ENCODE data around the gene RAPGEF5. TPM values are rescaled to one million over a fixed set of nuclear protein-coding genes. Genes with fewer than 3 reads are reported as not detected.

The RAPGEF5 gene
- total RNA-seq, 1 experiment from 2014 or later = 16.4 TPM

DNA sequence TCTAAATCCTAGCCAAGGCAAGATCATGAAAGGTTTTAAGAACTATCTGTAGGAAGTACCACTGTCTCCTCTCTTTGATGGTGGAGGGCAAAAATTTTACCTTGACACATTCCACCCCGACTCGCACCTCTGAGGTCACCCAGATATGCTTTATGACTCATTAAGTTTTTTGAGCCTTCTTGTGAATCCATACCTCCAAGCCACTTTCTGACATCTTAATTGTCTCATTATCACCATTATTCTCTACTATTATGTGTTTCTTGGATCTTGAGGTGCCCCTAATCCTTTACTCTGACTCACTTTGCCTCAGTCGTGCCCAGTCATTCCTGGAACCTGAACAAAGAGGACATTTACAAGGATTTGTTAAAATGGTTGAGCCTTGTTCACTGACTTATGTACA is 146.6 kb downstream of the RAPGEF5 start:
- no peaks in the 10 kb centered on the region for H3K9me2 ChIP-seq (ENCODE audit: insufficient read depth)
- peaks cover 19% of the 10 kb centered on the region for H3K4me1 ChIP-seq (replicated peaks; ENCODE audit: insufficient read depth)
- H3K79me2 ChIP-seq (ENCODE audit: low read depth) = no peaks in the 10 kb centered on the region
- no peak overlapping the region for H3K4me2 ChIP-seq
- TF ChIP-seq EZH2 (IDR thresholded peaks at IDR 0.05; ENCODE audit: low read depth) = no peak
- TF ChIP-seq, protein P1, sequence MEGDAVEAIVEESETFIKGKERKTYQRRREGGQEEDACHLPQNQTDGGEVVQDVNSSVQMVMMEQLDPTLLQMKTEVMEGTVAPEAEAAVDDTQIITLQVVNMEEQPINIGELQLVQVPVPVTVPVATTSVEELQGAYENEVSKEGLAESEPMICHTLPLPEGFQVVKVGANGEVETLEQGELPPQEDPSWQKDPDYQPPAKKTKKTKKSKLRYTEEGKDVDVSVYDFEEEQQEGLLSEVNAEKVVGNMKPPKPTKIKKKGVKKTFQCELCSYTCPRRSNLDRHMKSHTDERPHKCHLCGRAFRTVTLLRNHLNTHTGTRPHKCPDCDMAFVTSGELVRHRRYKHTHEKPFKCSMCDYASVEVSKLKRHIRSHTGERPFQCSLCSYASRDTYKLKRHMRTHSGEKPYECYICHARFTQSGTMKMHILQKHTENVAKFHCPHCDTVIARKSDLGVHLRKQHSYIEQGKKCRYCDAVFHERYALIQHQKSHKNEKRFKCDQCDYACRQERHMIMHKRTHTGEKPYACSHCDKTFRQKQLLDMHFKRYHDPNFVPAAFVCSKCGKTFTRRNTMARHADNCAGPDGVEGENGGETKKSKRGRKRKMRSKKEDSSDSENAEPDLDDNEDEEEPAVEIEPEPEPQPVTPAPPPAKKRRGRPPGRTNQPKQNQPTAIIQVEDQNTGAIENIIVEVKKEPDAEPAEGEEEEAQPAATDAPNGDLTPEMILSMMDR (conservative IDR thresholded peaks at IDR 0.05) = no peak
- H3K9me3 ChIP-seq (ENCODE audit: insufficient read depth, low read depth) = no peaks in the 10 kb centered on the region
- CTCF ChIA-PET = no interaction called here
- H4K20me1 ChIP-seq (ENCODE audit: insufficient read depth) = no peaks in the 10 kb centered on the region
- no peak overlapping the region for H3K27ac ChIP-seq
- no peaks in the 10 kb centered on the region for H3K36me3 ChIP-seq (ENCODE audit: low read depth)
- no TSS peak for BruUV-seq (replicated peaks)
- H3K4me3 ChIP-seq = no peak overlapping the region
- H3F3A ChIP-seq (ENCODE audit: insufficient read depth, low read depth) = no peaks in the 10 kb centered on the region; the same call in 1 of the 2 replicates
- POLR2A ChIA-PET (ENCODE audit: unreplicated experiment) = no interaction called here
- no peak overlapping the region for H2AFZ ChIP-seq
- no peak for DNase-seq
- no peaks in the 10 kb centered on the region for H3K27me3 ChIP-seq (ENCODE audit: insufficient read depth, low read depth)
- intact Hi-C loops (cut with micrococcal nuclease; ENCODE audit: unreplicated experiment) = no loop called here

DNA sequence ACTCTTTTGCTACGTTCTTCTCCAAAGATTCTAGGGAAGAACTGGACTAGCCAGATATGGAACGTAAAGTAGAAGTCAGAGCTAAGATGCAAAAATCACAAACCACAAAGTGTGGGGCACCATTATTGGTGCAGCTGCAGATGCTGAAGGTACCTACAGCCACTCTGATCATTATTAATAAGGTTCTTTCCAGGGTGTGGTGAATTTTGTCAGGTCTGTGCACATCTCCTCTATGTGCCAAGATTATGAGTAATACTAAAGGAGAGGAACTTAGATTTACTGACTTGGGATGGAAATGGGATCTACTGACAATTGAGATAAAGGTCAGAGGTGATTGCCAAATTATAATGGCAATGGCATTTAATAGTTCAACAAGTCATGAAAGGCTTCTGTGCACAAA is 148.2 kb downstream of the RAPGEF5 start:
- peak in 1 of 2 experiments; percentile 41 for DNase-seq
- Histone ChIP-seq H3K4me2 (no peak overlapping the region), H3K27me3 (ENCODE audit: insufficient read depth, low read depth) (no peaks in the 10 kb centered on the region), H2AFZ (no peak overlapping the region), H3K36me3 (ENCODE audit: low read depth) (no peaks in the 10 kb centered on the region), H3K9me2 (ENCODE audit: insufficient read depth) (no peaks in the 10 kb centered on the region), H3F3A (ENCODE audit: insufficient read depth, low read depth) (no peaks in the 10 kb centered on the region; the same call in 1 of the 2 replicates), H3K9me3 (ENCODE audit: insufficient read depth, low read depth) (no peaks in the 10 kb centered on the region), H3K4me1 (replicated peaks; ENCODE audit: insufficient read depth) (peaks cover 19% of the 10 kb centered on the region), H3K27ac (no peak overlapping the region), H3K4me3 (no peak overlapping the region), H3K79me2 (ENCODE audit: low read depth) (no peaks in the 10 kb centered on the region), H4K20me1 (ENCODE audit: insufficient read depth) (no peaks in the 10 kb centered on the region)
- no TSS peak for BruUV-seq (replicated peaks)
- no peak for TF ChIP-seq EZH2 (IDR thresholded peaks at IDR 0.05; ENCODE audit: low read depth)
- TF ChIP-seq, protein P1 (conservative IDR thresholded peaks at IDR 0.05) = no peak
- intact Hi-C loops (cut with micrococcal nuclease; ENCODE audit: unreplicated experiment) = no loop called here
- ChIA-PET CTCF (no interaction called here), POLR2A (ENCODE audit: unreplicated experiment) (no interaction called here)

DNA sequence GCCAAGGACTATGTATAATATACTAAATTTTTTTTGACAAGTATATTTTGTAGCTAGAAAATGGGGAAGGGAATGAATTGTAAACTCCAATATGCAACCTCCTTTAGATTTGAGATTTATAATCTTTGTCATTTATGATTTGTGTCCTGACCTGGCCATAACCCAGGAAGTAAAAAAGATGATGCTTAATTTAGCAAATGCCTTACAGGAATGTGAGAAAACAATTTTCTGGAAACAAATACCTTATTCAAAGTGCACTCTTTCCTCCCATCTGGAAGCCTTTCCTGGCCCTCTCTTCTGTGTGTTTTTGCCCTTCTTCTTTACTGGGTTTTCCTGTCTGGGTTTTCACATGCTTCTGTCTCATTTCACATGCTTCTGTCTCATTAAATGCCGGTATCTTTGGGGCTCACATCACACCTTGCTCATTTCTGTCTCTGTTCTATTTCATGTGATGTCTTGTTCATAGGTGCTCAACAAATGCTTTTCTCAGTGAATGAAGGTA is 149.2 kb downstream of the RAPGEF5 start:
- H4K20me1 ChIP-seq (ENCODE audit: insufficient read depth) = no peaks in the 10 kb centered on the region
- no peak for TF ChIP-seq EZH2 (IDR thresholded peaks at IDR 0.05; ENCODE audit: low read depth)
- TF ChIP-seq, protein P1 (conservative IDR thresholded peaks at IDR 0.05) = no peak
- H3K4me1 ChIP-seq (replicated peaks; ENCODE audit: insufficient read depth) = peaks cover 19% of the 10 kb centered on the region
- intact Hi-C loops (cut with micrococcal nuclease; ENCODE audit: unreplicated experiment) = no loop called here
- ChIA-PET CTCF (no interaction called here), POLR2A (ENCODE audit: unreplicated experiment) (interaction anchor here (0.6 kb wide), 1 partner anchor 81 kb away, joined by 4 read pairs; no protein-coding TSS in a partner anchor)
- no peaks in the 10 kb centered on the region for H3K9me3 ChIP-seq (ENCODE audit: insufficient read depth, low read depth)
- H3F3A ChIP-seq (ENCODE audit: insufficient read depth, low read depth) = no peaks in the 10 kb centered on the region; the same call in 1 of the 2 replicates
- no peaks in the 10 kb centered on the region for H3K9me2 ChIP-seq (ENCODE audit: insufficient read depth)
- H3K27ac ChIP-seq = no peak overlapping the region
- no peaks in the 10 kb centered on the region for H3K79me2 ChIP-seq (ENCODE audit: low read depth)
- H3K4me2 ChIP-seq = peak overlapping the region; percentile 26; the same call in 1 of the 2 replicates
- DNase-seq = peak in 1 of 2 experiments; percentile 61
- no peaks in the 10 kb centered on the region for H3K36me3 ChIP-seq (ENCODE audit: low read depth)
- no peak overlapping the region for H2AFZ ChIP-seq
- BruUV-seq (replicated peaks) = no TSS peak
- H3K4me3 ChIP-seq = no peak overlapping the region
- no peaks in the 10 kb centered on the region for H3K27me3 ChIP-seq (ENCODE audit: insufficient read depth, low read depth)
